Muscle of leg (tissue), 11 donors: ENCODE data around the gene CLK2. TPM values are rescaled to one million over a fixed set of nuclear protein-coding genes. Genes with fewer than 3 reads are reported as not detected.

Experiments
- DNase-seq: peaks from one replicate; pipeline ENCODE4 v3.0.0; 2013
- H3K27ac ChIP-seq: one replicate; pipeline ENCODE4 v1.5.1; 2013; ENCODE audit warnings: mild to moderate bottlenecking, low read length, control low read depth
- H3K27me3 ChIP-seq: one replicate; pipeline ENCODE4 v1.6.1; 2013; ENCODE audit warnings: low read length; ENCODE audit not compliant: control insufficient read depth, insufficient read depth
- H3K36me3 ChIP-seq: one replicate; pipeline ENCODE4 v1.6.1; 2013; ENCODE audit warnings: low read length; ENCODE audit not compliant: control insufficient read depth, insufficient read depth
- H3K4me1 ChIP-seq: one replicate; pipeline ENCODE4 v1.6.1; 2013; ENCODE audit warnings: low read length; ENCODE audit not compliant: control insufficient read depth, insufficient read depth
- H3K4me3 ChIP-seq: one replicate; pipeline ENCODE4 v1.5.1; 2013; ENCODE audit warnings: low read length, control low read depth
- H3K9me3 ChIP-seq: replicated peaks from 2 replicates; pipeline ENCODE4 v1.6.1; 2013; ENCODE audit warnings: low read depth, low read length; ENCODE audit not compliant: control insufficient read depth
- WGBS: methylation state at CpG from one replicate; pipeline ENCODE4 v1.1.5; 2013; ENCODE audit warnings: missing lambda C conversion rate; ENCODE audit not compliant: insufficient coverage; 5-methylcytosine and 5-hydroxymethylcytosine counted together
- polyA plus RNA-seq, 8 donors: library from polyadenylated mRNA; unstranded; fragments of 120-200 nt; gene quantifications; one replicate each; pipeline versions ENCODE4 v1.2.1 to v1.2.3, GENCODE V29; 2013; ENCODE audit warnings: inconsistent platforms in 1 of 8, low replicate concordance in 1 of 8; ENCODE audit not compliant: insufficient read length in 8 of 8, insufficient read depth in 1 of 8
- total RNA-seq: library from RNA; stranded (reverse); fragments of 120-200 nt; gene quantifications from one replicate; pipeline ENCODE4 v1.2.4, GENCODE V29; 2013

CLK2 gene
- total and polyA plus RNA-seq, 9 donors = 26.1 to 50.9 (median 42.2) TPM

- no peak for DNase-seq
- Histone ChIP-seq H3K27ac (no peak overlapping the region), H3K4me1 (no peaks in the 10 kb centered on the region), H3K36me3 (peaks cover 11% of the 10 kb centered on the region), H3K27me3 (no peaks in the 10 kb centered on the region), H3K4me3 (no peak overlapping the region), H3K9me3 (no peaks in the 10 kb centered on the region)
- 90% methylated on average over 14 of the region's 14 CpGs for WGBS
Observed at GRCh38 chr1:155285063-155285462, 11.8 kb upstream of the CLK2 start.

- 86% methylated on average over 12 of the region's 12 CpGs for WGBS
- Histone ChIP-seq H3K4me1 (no peaks in the 10 kb centered on the region), H3K36me3 (peaks cover 11% of the 10 kb centered on the region), H3K27ac (no peak overlapping the region), H3K9me3 (no peaks in the 10 kb centered on the region), H3K4me3 (no peak overlapping the region), H3K27me3 (no peaks in the 10 kb centered on the region)
- no peak for DNase-seq
Observed at GRCh38 chr1:155284476-155284875, 11.2 kb upstream of the CLK2 start.

- Histone ChIP-seq H3K27me3 (peaks cover 3% of the 10 kb centered on the region), H3K4me3 (no peak overlapping the region), H3K36me3 (peaks cover 7% of the 10 kb centered on the region), H3K27ac (no peak overlapping the region), H3K4me1 (peaks cover 13% of the 10 kb centered on the region), H3K9me3 (no peaks in the 10 kb centered on the region)
- no peak for DNase-seq
- 87% methylated on average over 10 of the region's 29 CpGs for WGBS
Observed at GRCh38 chr1:155282488-155283091, 9.3 kb upstream of the CLK2 start.

GRCh38 chr1:155279268-155279667, 6.0 kb upstream of the CLK2 start:
- Histone ChIP-seq H3K36me3 (peaks cover 7% of the 10 kb centered on the region), H3K9me3 (no peaks in the 10 kb centered on the region), H3K27me3 (peaks cover 3% of the 10 kb centered on the region), H3K4me3 (no peak overlapping the region), H3K27ac (no peak overlapping the region), H3K4me1 (peaks cover 17% of the 10 kb centered on the region)
- WGBS = 82% methylated on average over 2 of the region's 2 CpGs
- DNase-seq = no peak

GRCh38 chr1:155278689-155279160, 5.4 kb upstream of the CLK2 start:
- Histone ChIP-seq H3K4me1 (peaks cover 20% of the 10 kb centered on the region), H3K27ac (no peak overlapping the region), H3K4me3 (no peak overlapping the region), H3K9me3 (no peaks in the 10 kb centered on the region), H3K36me3 (peaks cover 4% of the 10 kb centered on the region), H3K27me3 (peaks cover 3% of the 10 kb centered on the region)
- 45% methylated on average over 7 of the region's 10 CpGs for WGBS
- DNase-seq = no peak

GRCh38 chr1:155277902-155278688, 4.8 kb upstream of the CLK2 start:
- peaks cover 3% of the 10 kb centered on the region for H3K27me3 ChIP-seq
- peak; percentile 72 for DNase-seq
- H3K4me3 ChIP-seq = peak overlapping the region; percentile 55
- no peak overlapping the region for H3K27ac ChIP-seq
- no peaks in the 10 kb centered on the region for H3K9me3 ChIP-seq
- H3K4me1 ChIP-seq = peaks cover 22% of the 10 kb centered on the region
- peaks cover 4% of the 10 kb centered on the region for H3K36me3 ChIP-seq
- 0% methylated on average over 23 of the region's 29 CpGs for WGBS

- H3K27ac ChIP-seq = no peak within 1 kb of the TSS
- H3K27me3 ChIP-seq = peaks cover 3% of the 10 kb centered on the region
- peaks cover 2% of the 10 kb centered on the region for H3K36me3 ChIP-seq
Observed at GRCh38 chr1:155277070-155277901, 4.0 kb upstream of the CLK2 start, which contains the start of gene HCN3. Gene HCN3 (plus strand): TSS chr1:155277463. CDS start chr1:155277591, 128 bp downstream.

GRCh38 chr1:155272466-155273342, 600 bp downstream of the CLK2 start:
- peaks cover under 1% of the 10 kb centered on the region for H3K27me3 ChIP-seq
- H3K4me3 ChIP-seq = peak overlapping the region; percentile 86
- peak; percentile 77 for DNase-seq
- no peaks in the 10 kb centered on the region for H3K9me3 ChIP-seq
- peak overlapping the region; percentile 96 for H3K27ac ChIP-seq
- H3K36me3 ChIP-seq = peaks cover 37% of the 10 kb centered on the region
- peaks cover 24% of the 10 kb centered on the region for H3K4me1 ChIP-seq
- WGBS = under 1% methylated on average over 41 of the region's 44 CpGs

More at GRCh38 chr1:155277070-155277901, 4.0 kb upstream of the CLK2 start, which contains the start of gene HCN3:
- peak; percentile 98 for DNase-seq
- peak within 1 kb of the TSS; percentile 55 for H3K4me3 ChIP-seq
- WGBS = 1% methylated on average over 64 of the region's 68 CpGs
- H3K4me1 ChIP-seq = peaks cover 27% of the 10 kb centered on the region
- H3K9me3 ChIP-seq = no peaks in the 10 kb centered on the region

- Histone ChIP-seq H3K9me3 (no peaks in the 10 kb centered on the region), H3K36me3 (peaks cover 67% of the 10 kb centered on the region), H3K4me3 (no peak overlapping the region), H3K4me1 (peaks cover 20% of the 10 kb centered on the region), H3K27me3 (no peaks in the 10 kb centered on the region), H3K27ac (no peak overlapping the region)
- DNase-seq = no peak
- WGBS = 95% methylated on average over 21 of the region's 21 CpGs
Observed at GRCh38 chr1:155269381-155269780, 3.9 kb downstream of the CLK2 start.
